Measurements from ENCODE around the gene SPI1. TPM values are rescaled to one million over a fixed set of nuclear protein-coding genes. Genes with fewer than 3 reads are reported as not detected.

The SPI1 gene
- total and polyA plus RNA-seq, 7 experiments from 2014 or later, result 0.27 to 247 (median 5.4) TPM; not detected in 2

Small RNA genes lying within 50 kb of the gene (microRNA-seq; reads per million reads assigned to microRNA genes)
- gene MIR4487 (ENCODE audit: borderline microRNAs expressed), result not detected

Other genes starting within 250 kb of the SPI1 start
- gene ARFGAP2, start 201.7 kb downstream of the SPI1 start, total RNA-seq, result 100 to 1,000 TPM; 107 to 220 (median 155) TPM
- gene ARFGAP2, start 201.7 kb downstream of the SPI1 start, polyA plus RNA-seq, result 100 to 1,000 TPM; 117 to 121 TPM
- 1 to 10 TPM in 1 of 5 experiments, under 1 TPM in 1, not detected in 3; 0.34 to 4.3 TPM for gene PACSIN3, start 192.1 kb downstream of the SPI1 start, total RNA-seq
- under 1 TPM in 1 of 2 donors, not detected in 1; 0.82 TPM for gene PACSIN3, start 192.1 kb downstream of the SPI1 start, polyA plus RNA-seq
- gene DDB2, start 163.6 kb downstream of the SPI1 start, total RNA-seq, result 100 to 1,000 TPM in 2 of 5 experiments, 10 to 100 TPM in 3; 65.4 to 135 (median 93.4) TPM
- 10 to 100 TPM; 32.9 to 35.4 TPM for gene DDB2, start 163.6 kb downstream of the SPI1 start, polyA plus RNA-seq
- 10 to 100 TPM; 17.6 to 38.1 (median 24.3) TPM for gene ACP2, start 129.7 kb downstream of the SPI1 start, total RNA-seq
- 10 to 100 TPM in 1 of 2 donors, 1 to 10 TPM in 1; 7.1 to 17.7 TPM for gene ACP2, start 129.7 kb downstream of the SPI1 start, polyA plus RNA-seq
- 10 to 100 TPM in 3 of 5 experiments, 1 to 10 TPM in 2; 3.7 to 19.4 (median 10.6) TPM for gene NR1H3, start 120.6 kb downstream of the SPI1 start, total RNA-seq
- 1 to 10 TPM; 5.2 to 8.3 TPM for gene NR1H3, start 120.6 kb downstream of the SPI1 start, polyA plus RNA-seq
- 100 to 1,000 TPM in 4 of 5 experiments, 10 to 100 TPM in 1; 99.9 to 150 (median 128) TPM for gene MADD, start 108.4 kb downstream of the SPI1 start, total RNA-seq
- gene MADD, start 108.4 kb downstream of the SPI1 start, polyA plus RNA-seq, result 10 to 100 TPM; 18.7 to 37.3 TPM
- gene MYBPC3, start 25.8 kb downstream of the SPI1 start, total RNA-seq, result under 1 TPM in 2 of 5 experiments, not detected in 3; 0.16 to 0.86 TPM
- gene MYBPC3, start 25.8 kb downstream of the SPI1 start, polyA plus RNA-seq, result not detected
- gene SLC39A13, start 30.0 kb upstream of the SPI1 start, total RNA-seq, result 10 to 100 TPM; 29.9 to 60.4 (median 45.1) TPM
- 10 to 100 TPM; 21.4 to 40.7 TPM for gene SLC39A13, start 30.0 kb upstream of the SPI1 start, polyA plus RNA-seq
- gene PSMC3, start 47.9 kb upstream of the SPI1 start, total RNA-seq, result 100 to 1,000 TPM in 1 of 5 experiments, 10 to 100 TPM in 4; 42.2 to 149 (median 51.3) TPM
- 100 to 1,000 TPM; 106 to 128 TPM for gene PSMC3, start 47.9 kb upstream of the SPI1 start, polyA plus RNA-seq
- 1 to 10 TPM in 4 of 5 experiments, under 1 TPM in 1; 0.99 to 1.7 (median 1.4) TPM for gene RAPSN, start 70.6 kb upstream of the SPI1 start, total RNA-seq
- gene RAPSN, start 70.6 kb upstream of the SPI1 start, polyA plus RNA-seq, result not detected
- gene CELF1, start 174.6 kb upstream of the SPI1 start, total RNA-seq, result 100 to 1,000 TPM; 107 to 148 (median 129) TPM
- gene CELF1, start 174.6 kb upstream of the SPI1 start, polyA plus RNA-seq, result 10 to 100 TPM; 41.1 to 76.4 TPM
- gene PTPMT1, start 187.1 kb upstream of the SPI1 start, total RNA-seq, result 10 to 100 TPM; 20.5 to 32.9 (median 22.7) TPM
- 10 to 100 TPM; 67.3 to 72.9 TPM for gene PTPMT1, start 187.1 kb upstream of the SPI1 start, polyA plus RNA-seq
- 10 to 100 TPM; 15.0 to 26.5 (median 20.9) TPM for gene KBTBD4, start 200.4 kb upstream of the SPI1 start, total RNA-seq
- 10 to 100 TPM; 43.8 to 47.2 TPM for gene KBTBD4, start 200.4 kb upstream of the SPI1 start, polyA plus RNA-seq
- 100 to 1,000 TPM in 2 of 5 experiments, 10 to 100 TPM in 3; 68.6 to 116 (median 85.2) TPM for gene NDUFS3, start 200.5 kb upstream of the SPI1 start, total RNA-seq
- gene NDUFS3, start 200.5 kb upstream of the SPI1 start, polyA plus RNA-seq, result 100 to 1,000 TPM; 114 to 115 TPM
- 1 to 10 TPM in 1 of 5 experiments, under 1 TPM in 3, not detected in 1; 0.21 to 1.0 (median 0.30) TPM for gene FAM180B, start 208.1 kb upstream of the SPI1 start, total RNA-seq
- not detected for gene FAM180B, start 208.1 kb upstream of the SPI1 start, polyA plus RNA-seq
- 1 to 10 TPM in 3 of 5 experiments, under 1 TPM in 2; 0.36 to 2.3 (median 1.0) TPM for gene C1QTNF4, start 215.9 kb upstream of the SPI1 start, total RNA-seq
- not detected for gene C1QTNF4, start 215.9 kb upstream of the SPI1 start, polyA plus RNA-seq